Kidney (tissue), 14 donors: ENCODE results near the gene ZNF416. TPM values are rescaled to one million over a fixed set of nuclear protein-coding genes. Genes with fewer than 3 reads are reported as not detected.

ENCODE experiments used
- DNase-seq, 5 donors: peaks; one replicate each; pipeline ENCODE4 v3.0.0-alpha.2; 2013 to 2020
- FAIRE-seq: peaks from 2 replicates; lab custom pipeline; 2012; peaks lifted over from hg19 to GRCh38; lab: Jason Lieb, UNC
- H3K27ac ChIP-seq, 2 donors: one replicate each; pipeline ENCODE4 v1.7.0; 2013; ENCODE audit warnings: low read depth in 2 of 2, low read length in 2 of 2, inconsistent platforms in 1 of 2
- H3K27me3 ChIP-seq: one replicate; pipeline ENCODE4 v1.7.1; 2013; ENCODE audit warnings: low read length, inconsistent platforms; ENCODE audit not compliant: control insufficient read depth, insufficient read depth
- H3K36me3 ChIP-seq, 3 donors: one replicate each; pipeline versions ENCODE4 v1.7.0 to v1.7.1; 2013; ENCODE audit warnings: low read length in 3 of 3, control low read depth in 1 of 3, inconsistent platforms in 1 of 3; ENCODE audit not compliant: insufficient read depth in 3 of 3, control insufficient read depth in 2 of 3
- H3K4me1 ChIP-seq, 3 donors: one replicate each; pipeline versions ENCODE4 v1.7.0 to v1.7.1; 2013; ENCODE audit warnings: low read length in 3 of 3, inconsistent platforms in 1 of 3, low read depth in 1 of 3; ENCODE audit not compliant: control insufficient read depth in 2 of 3, insufficient read depth in 2 of 3
- H3K4me3 ChIP-seq, 3 donors: one replicate each; pipeline versions ENCODE4 v1.7.0 to v1.8.1; 2013; ENCODE audit warnings: low read length in 3 of 3, control low read depth in 1 of 3, inconsistent platforms in 1 of 3
- H3K9ac ChIP-seq, 3 donors: one replicate each; pipeline versions ENCODE4 v1.7.0 to v1.7.1; 2013; ENCODE audit warnings: low read length in 3 of 3, control low read depth in 1 of 3, inconsistent platforms in 1 of 3
- H3K9me3 ChIP-seq, 3 donors: one replicate each; pipeline versions ENCODE4 v1.7.0 to v1.7.1; 2013; ENCODE audit warnings: low read length in 3 of 3, control low read depth in 1 of 3, inconsistent platforms in 1 of 3; ENCODE audit not compliant: control insufficient read depth in 2 of 3, insufficient read depth in 1 of 3
- intact Hi-C: fragments of 100-400 bp; cut with DNase I; formaldehyde crosslinking; loops from one replicate; pipeline ENCODE4 v1.11.1; 2022
- polyA plus RNA-seq: library from polyadenylated mRNA; stranded (reverse); fragments of 350-450 nt; fragmentation: Illumina TruSeq; extraction: RNeasy Lipid Tissue Mini Kit (QIAGEN cat#74804); gene quantifications from one replicate; pipeline ENCODE4 v1.2.3, GENCODE V29; 2014; ENCODE audit warnings: low read depth, low replicate concordance; ENCODE audit not compliant: insufficient read depth
- total RNA-seq: library from RNA; stranded (reverse); fragmentation: NEBNext Ultra II Directional; extraction: Animal tissue kit (Norgen Biotek cat#: 25700); gene quantifications from one replicate; pipeline ENCODE4 v1.2.1, GENCODE V29; 2021
- TF ChIP-seq, protein P1 (sequence below): IDR thresholded peaks from 3 replicates; pipeline ENCODE4 v1.5.1; 2012; ENCODE audit warnings: mild to moderate bottlenecking, moderate library complexity, borderline replicate concordance; ENCODE audit not compliant: insufficient read depth; ENCODE audit errors: extremely low read depth
- donor health status: control.
- donor health status: control.
- donor health status: control.
- donor health status: control.
- donor health status: control.
- donor health status: DM: yes; HTN: yes; CAD: no.
- donor health status: Normal renal cell carcinoma (clear cell type).

ZNF416 gene
- total and polyA plus RNA-seq, 2 donors from 2014 or later: 3.5 to 8.0 TPM

DNA sequence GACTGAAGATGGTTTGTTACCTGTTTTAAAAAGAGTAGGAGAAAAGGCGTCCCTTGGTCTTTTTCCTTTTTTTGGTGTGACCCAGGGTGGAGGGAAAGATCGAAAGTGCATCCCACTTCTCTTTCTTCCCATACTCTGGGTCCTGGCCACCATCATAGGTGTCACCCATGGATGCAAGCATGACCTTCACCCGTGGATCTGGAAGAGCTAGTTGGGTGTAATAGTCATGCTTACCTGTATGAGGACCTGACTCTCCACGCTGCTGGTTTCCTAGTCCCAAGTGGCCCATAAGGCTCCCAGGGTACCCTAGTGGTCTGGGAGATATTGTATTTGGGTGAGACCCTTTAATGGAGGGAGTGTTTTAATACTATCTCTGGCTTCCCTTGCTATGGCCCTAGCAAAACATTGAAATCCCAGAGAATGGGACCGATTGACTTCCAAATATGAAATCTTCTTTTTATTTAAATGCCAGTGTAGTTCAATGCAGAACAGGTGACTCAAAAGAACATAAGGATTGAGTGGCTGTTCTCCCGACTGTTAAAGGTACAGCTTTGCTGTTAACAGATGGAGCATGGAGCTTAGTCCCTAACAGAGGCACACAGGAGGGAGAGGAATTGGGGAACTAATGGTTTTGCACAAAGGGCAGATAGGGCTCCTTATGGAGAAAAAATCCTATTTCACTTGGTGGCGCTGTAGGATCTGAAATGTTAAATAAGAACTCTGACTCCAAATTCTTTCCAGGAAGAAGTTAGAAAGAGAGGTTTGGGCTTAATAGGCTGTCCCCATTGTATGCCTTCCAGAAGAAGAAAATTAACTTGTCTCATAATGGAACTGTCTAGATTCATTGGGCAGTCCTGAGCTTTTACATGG is 12.1 kb downstream of the ZNF416 start:
- DNase-seq: peak in 1 of 5 donors; percentile 30
- FAIRE-seq: no peak
- H3K27me3 ChIP-seq: no peaks in the 10 kb centered on the region
- peaks cover 0 to 3% (median under 1%) of the 10 kb centered on the region in 3 donors for H3K36me3 ChIP-seq
- peaks cover 0 to 68% (median 40%) of the 10 kb centered on the region in 3 donors for H3K9me3 ChIP-seq
- peak overlapping the region in 1 of 3 donors; percentile 10 for H3K4me3 ChIP-seq
- intact Hi-C loops: no loop called here
- TF ChIP-seq, protein P1, sequence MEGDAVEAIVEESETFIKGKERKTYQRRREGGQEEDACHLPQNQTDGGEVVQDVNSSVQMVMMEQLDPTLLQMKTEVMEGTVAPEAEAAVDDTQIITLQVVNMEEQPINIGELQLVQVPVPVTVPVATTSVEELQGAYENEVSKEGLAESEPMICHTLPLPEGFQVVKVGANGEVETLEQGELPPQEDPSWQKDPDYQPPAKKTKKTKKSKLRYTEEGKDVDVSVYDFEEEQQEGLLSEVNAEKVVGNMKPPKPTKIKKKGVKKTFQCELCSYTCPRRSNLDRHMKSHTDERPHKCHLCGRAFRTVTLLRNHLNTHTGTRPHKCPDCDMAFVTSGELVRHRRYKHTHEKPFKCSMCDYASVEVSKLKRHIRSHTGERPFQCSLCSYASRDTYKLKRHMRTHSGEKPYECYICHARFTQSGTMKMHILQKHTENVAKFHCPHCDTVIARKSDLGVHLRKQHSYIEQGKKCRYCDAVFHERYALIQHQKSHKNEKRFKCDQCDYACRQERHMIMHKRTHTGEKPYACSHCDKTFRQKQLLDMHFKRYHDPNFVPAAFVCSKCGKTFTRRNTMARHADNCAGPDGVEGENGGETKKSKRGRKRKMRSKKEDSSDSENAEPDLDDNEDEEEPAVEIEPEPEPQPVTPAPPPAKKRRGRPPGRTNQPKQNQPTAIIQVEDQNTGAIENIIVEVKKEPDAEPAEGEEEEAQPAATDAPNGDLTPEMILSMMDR: no peak
- H3K9ac ChIP-seq: no peak overlapping the region
- H3K4me1 ChIP-seq: no peaks in the 10 kb centered on the region
- H3K27ac ChIP-seq: no peak overlapping the region

DNA sequence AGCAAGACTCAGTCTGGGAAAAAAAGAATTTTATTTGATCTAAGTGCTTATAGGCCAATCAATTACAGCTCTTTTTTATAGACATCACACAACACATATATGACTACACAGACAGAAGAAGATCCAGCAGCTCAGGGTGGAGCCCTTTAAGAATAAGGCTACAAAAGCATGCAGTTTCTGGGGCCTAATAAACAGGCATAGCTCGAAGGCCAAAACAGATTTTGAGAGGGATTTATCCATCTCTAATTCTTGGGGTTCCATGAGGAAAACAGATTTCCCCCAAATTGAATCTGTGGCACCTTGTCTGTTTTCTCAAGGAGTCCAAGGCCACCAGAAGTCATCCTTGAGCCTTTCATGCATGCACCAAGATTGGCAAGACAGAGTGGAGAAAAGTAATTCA is 15.2 kb downstream of the ZNF416 start:
- no peak overlapping the region for H3K9ac ChIP-seq
- TF ChIP-seq, protein P1: no peak
- DNase-seq (no peak), FAIRE-seq (no peak)
- no peak overlapping the region for H3K4me3 ChIP-seq
- H3K27me3 ChIP-seq: no peaks in the 10 kb centered on the region
- intact Hi-C loops: no loop called here
- H3K4me1 ChIP-seq: peaks cover 2 to 8% (median 2%) of the 10 kb centered on the region in 3 donors
- H3K27ac ChIP-seq: no peak overlapping the region
- H3K36me3 ChIP-seq: no peaks in the 10 kb centered on the region
- H3K9me3 ChIP-seq: peaks cover 0 to 39% (median 32%) of the 10 kb centered on the region in 3 donors

DNA sequence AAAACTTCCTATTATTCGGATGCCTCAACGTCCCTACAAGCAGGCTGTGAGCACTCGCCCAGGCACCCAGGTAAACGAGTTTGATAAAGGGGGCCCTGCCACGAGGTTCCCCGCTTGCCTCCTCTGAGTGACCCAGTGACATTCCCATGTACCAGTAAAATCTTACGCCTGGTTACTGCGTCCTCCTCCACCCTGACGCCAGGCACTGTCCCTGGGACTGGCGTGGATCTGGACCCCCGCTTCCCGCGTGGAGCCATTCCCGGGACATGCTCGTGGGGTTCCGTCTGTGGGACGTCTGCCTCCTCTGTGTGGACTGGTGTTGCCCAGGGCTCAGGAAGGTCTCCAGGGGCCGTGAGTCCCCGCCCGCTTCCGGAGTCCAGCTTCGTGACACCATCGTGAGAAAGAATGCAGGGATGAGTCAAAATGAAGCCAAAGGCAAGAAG is 18.6 kb downstream of the ZNF416 start:
- Histone ChIP-seq H3K36me3 (peaks cover 4 to 12% (median 9%) of the 10 kb centered on the region in 3 donors), H3K4me1 (peaks cover 5 to 15% (median 11%) of the 10 kb centered on the region in 3 donors), H3K9ac (peak overlapping the region; percentile 13 to 77 (median 74)), H3K27ac (no peak overlapping the region), H3K9me3 (peaks cover 0 to 12% (median 6%) of the 10 kb centered on the region in 3 donors), H3K27me3 (no peaks in the 10 kb centered on the region), H3K4me3 (peak overlapping the region; percentile 84 to 96 (median 85))
- FAIRE-seq (no peak), DNase-seq (peak in 4 of 5 donors; percentile 9 to 68 (median 50))
- TF ChIP-seq, protein P1: no peak
- intact Hi-C loops: no loop called here
